H9 (cell line): ENCODE measurements around the gene PLOD1. TPM values are rescaled to one million over a fixed set of nuclear protein-coding genes. Genes with fewer than 3 reads are reported as not detected.

Experiments used
- DNase-seq: peaks from one replicate; pipeline ENCODE4 v3.0.0-alpha.2; 2017
- H2AFZ ChIP-seq: one replicate; pipeline ENCODE4 v1.6.1; 2013; ENCODE audit warnings: mild to moderate bottlenecking, low read length, control low read depth, moderate library complexity
- H2AK5ac ChIP-seq: 2 replicates; pipeline ENCODE4 v1.6.1; 2013; ENCODE audit warnings: low read length, control low read depth, mixed read lengths; ENCODE audit not compliant: insufficient read length
- H2BK120ac ChIP-seq: one replicate; pipeline ENCODE4 v1.6.1; 2013; ENCODE audit warnings: low read depth, mild to moderate bottlenecking, low read length, control low read depth, inconsistent platforms; ENCODE audit not compliant: poor library complexity, severe bottlenecking
- H2BK12ac ChIP-seq: 2 replicates; pipeline ENCODE4 v1.6.1; 2013; ENCODE audit warnings: low read length, control low read depth, mixed read lengths, low read depth; ENCODE audit not compliant: insufficient read length
- H2BK15ac ChIP-seq: 2 replicates; pipeline ENCODE4 v1.6.1; 2013; ENCODE audit warnings: low read depth, low read length, control low read depth
- H2BK20ac ChIP-seq: one replicate; pipeline ENCODE4 v1.6.1; 2013; ENCODE audit warnings: low read depth, mild to moderate bottlenecking, low read length, control low read depth, inconsistent platforms; ENCODE audit not compliant: poor library complexity, severe bottlenecking
- H2BK5ac ChIP-seq: 2 replicates; pipeline ENCODE4 v1.6.1; 2013; ENCODE audit warnings: low read length, control low read depth, mixed read lengths; ENCODE audit not compliant: insufficient read length
- H3K14ac ChIP-seq: 2 replicates; pipeline ENCODE4 v1.6.1; 2013; ENCODE audit warnings: low read length, control low read depth; ENCODE audit not compliant: insufficient read depth
- H3K18ac ChIP-seq: 2 replicates; pipeline ENCODE4 v1.6.1; 2013; ENCODE audit warnings: low read depth, mild to moderate bottlenecking, mixed read lengths, low read length, control low read depth; ENCODE audit not compliant: insufficient read length
- H3K23ac ChIP-seq: 2 replicates; pipeline ENCODE4 v1.6.1; 2013; ENCODE audit warnings: low read length, control low read depth, mixed read lengths, low read depth; ENCODE audit not compliant: insufficient read length
- H3K23me2 ChIP-seq: 2 replicates; pipeline ENCODE4 v1.6.1; 2013; ENCODE audit warnings: low read depth, mild to moderate bottlenecking, mixed read lengths, low read length, control low read depth; ENCODE audit not compliant: insufficient read length, poor library complexity, severe bottlenecking
- H3K27ac ChIP-seq: 2 replicates; pipeline ENCODE4 v1.5.1; 2013; ENCODE audit warnings: low read length, control low read depth, mixed read lengths, low read depth; ENCODE audit not compliant: insufficient read length
- H3K27me3 ChIP-seq: 2 replicates; pipeline ENCODE4 v1.6.1; 2013; ENCODE audit warnings: low read length, control low read depth, inconsistent platforms; ENCODE audit not compliant: insufficient read depth
- H3K4ac ChIP-seq: 2 replicates; pipeline ENCODE4 v1.6.1; 2013; ENCODE audit warnings: low read depth, mild to moderate bottlenecking, control low read depth, inconsistent platforms, low read length, moderate library complexity
- H3K4me1 ChIP-seq: 2 replicates; pipeline ENCODE4 v1.6.1; 2013; ENCODE audit warnings: low read length, control low read depth, inconsistent platforms; ENCODE audit not compliant: insufficient read depth
- H3K4me2 ChIP-seq: 2 replicates; pipeline ENCODE4 v1.6.1; 2013; ENCODE audit warnings: low read length, control low read depth, mixed read lengths; ENCODE audit not compliant: insufficient read length, insufficient read depth
- H3K56ac ChIP-seq: 2 replicates; pipeline ENCODE4 v1.6.1; 2013; ENCODE audit warnings: low read depth, mild to moderate bottlenecking, mixed read lengths, low read length, control low read depth; ENCODE audit not compliant: insufficient read length
- H3K79me1 ChIP-seq: 2 replicates; pipeline ENCODE4 v1.6.1; 2013; ENCODE audit warnings: low read depth, mild to moderate bottlenecking, moderate library complexity, low read length, control low read depth, inconsistent platforms; ENCODE audit not compliant: insufficient read depth, poor library complexity, severe bottlenecking
- H3K79me2 ChIP-seq: 2 replicates; pipeline ENCODE4 v1.6.1; 2013; ENCODE audit warnings: low read length, control low read depth, inconsistent platforms; ENCODE audit not compliant: insufficient read depth
- H3K9ac ChIP-seq: 2 replicates; pipeline ENCODE4 v1.6.1; 2013; ENCODE audit warnings: low read length, control low read depth, mixed read lengths; ENCODE audit not compliant: insufficient read length; ENCODE audit errors: extremely low read depth
- H3K9me3 ChIP-seq: one replicate; pipeline ENCODE4 v1.6.1; 2013; ENCODE audit warnings: low read depth, low read length, inconsistent platforms; ENCODE audit not compliant: control insufficient read depth
- H3T11ph ChIP-seq: one replicate; pipeline ENCODE4 v1.6.1; 2013; ENCODE audit warnings: mild to moderate bottlenecking, low read length, control low read depth, inconsistent platforms
- H4K20me1 ChIP-seq: one replicate; pipeline ENCODE4 v1.6.1; 2013; ENCODE audit not compliant: control insufficient read depth, insufficient read length, insufficient read depth
- H4K5ac ChIP-seq: 2 replicates; pipeline ENCODE4 v1.6.1; 2013; ENCODE audit warnings: low read depth, mild to moderate bottlenecking, mixed read lengths, low read length, control low read depth; ENCODE audit not compliant: insufficient read length
- H4K8ac ChIP-seq: replicated peaks from 2 replicates; pipeline ENCODE4 v1.6.1; 2013; ENCODE audit warnings: low read length, control low read depth, mixed read lengths, low read depth; ENCODE audit not compliant: insufficient read length
- H4K91ac ChIP-seq: 2 replicates; pipeline ENCODE4 v1.6.1; 2013; ENCODE audit warnings: low read depth, mild to moderate bottlenecking, moderate library complexity, mixed read lengths, low read length, control low read depth; ENCODE audit not compliant: insufficient read length
- H3K27ac Mint-ChIP-seq, 3 experiments: 2 replicates in 2 of 3; 3 replicates in 1 of 3; pipeline ENCODE4 v1.8.0; 2020 to 2021; ENCODE audit warnings: mixed read lengths in 3 of 3, mild to moderate bottlenecking in 1 of 3, moderate library complexity in 1 of 3
- H3K27me3 Mint-ChIP-seq: 2 replicates; pipeline ENCODE4 v1.8.0; 2021; ENCODE audit warnings: low read depth, mild to moderate bottlenecking, moderate library complexity, mixed read lengths
- H3K36me3 Mint-ChIP-seq, 3 experiments: 2 replicates in 2 of 3; 3 replicates in 1 of 3; pipeline ENCODE4 v1.8.0; 2020 to 2021; ENCODE audit warnings: low read depth in 3 of 3, mixed read lengths in 3 of 3; ENCODE audit not compliant: insufficient read depth in 1 of 3
- H3K4me1 Mint-ChIP-seq, 2 experiments: 2 replicates each; pipeline ENCODE4 v1.8.0; 2020; ENCODE audit warnings: mixed read lengths in 2 of 2
- H3K4me3 Mint-ChIP-seq, 2 experiments: 2 replicates in 1 of 2; 3 replicates in 1 of 2; pipeline ENCODE4 v1.8.0; 2020 to 2021; ENCODE audit warnings: mild to moderate bottlenecking in 2 of 2, mixed read lengths in 2 of 2, moderate library complexity in 1 of 2
- H3K9me3 Mint-ChIP-seq, 2 experiments: 2 replicates in 1 of 2; 3 replicates in 1 of 2; pipeline ENCODE4 v1.8.0; 2020; ENCODE audit warnings: mild to moderate bottlenecking in 2 of 2, mixed read lengths in 2 of 2, moderate library complexity in 1 of 2
- WGBS: extraction: QIAGEN DNeasy Blood & Tissue Kit; methylation state at CpG from one replicate; pipeline ENCODE4 v1.1.7; 2013; ENCODE audit warnings: missing lambda C conversion rate, low lambda C conversion rate, mixed read lengths; ENCODE audit not compliant: insufficient read length; ENCODE audit errors: extremely low coverage; 5-methylcytosine and 5-hydroxymethylcytosine counted together
- total RNA-seq: library from RNA; stranded (reverse); gene quantifications from 2 replicates; pipeline ENCODE4 v1.2.1, GENCODE V29; 2021
- TF ChIP-seq, protein P1 (sequence below): fragments of 200-600 bp; sonication (generic); conservative IDR thresholded peaks from 3 replicates; pipeline ENCODE4 v1.8.0; 2021; ENCODE audit warnings: antibody characterized with exemption, mild to moderate bottlenecking

Gene PLOD1
- total RNA-seq, 1 experiment from 2014 or later = 57.0 TPM

DNA sequence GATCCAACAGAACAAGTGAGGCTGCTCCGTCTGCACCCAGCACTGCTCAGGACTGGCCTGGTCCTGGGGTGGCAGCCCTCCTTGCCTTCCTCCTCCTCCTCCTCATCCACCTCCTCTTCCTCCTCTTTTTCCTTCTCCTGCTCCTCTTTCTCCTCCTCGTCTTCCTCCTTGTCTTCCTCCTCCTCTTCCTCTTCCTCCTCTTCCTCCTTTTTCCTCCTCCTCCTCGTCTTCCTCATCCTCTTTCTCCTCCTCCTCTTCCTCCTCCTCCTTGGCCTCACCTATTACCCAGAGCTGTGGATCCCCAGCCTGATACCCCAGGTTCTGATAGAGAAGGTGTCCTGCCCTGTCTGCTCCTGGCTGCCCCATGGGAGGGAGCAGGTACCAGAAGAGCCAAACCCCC is 29.1 kb downstream of the PLOD1 start:
- Mint-ChIP-seq H3K9me3 (no peaks in the 10 kb centered on the region), H3K4me3 (no peak overlapping the region), H3K27me3 (no peaks in the 10 kb centered on the region), H3K36me3 (peaks cover 8 to 44% (median 27%) of the 10 kb centered on the region in 3 experiments; a peak in 6 of 7 replicates), H3K27ac (peak overlapping the region in 1 of 3 experiments; percentile 38; a peak in 1 of 7 replicates), H3K4me1 (no peaks in the 10 kb centered on the region)
- Histone ChIP-seq H4K20me1 (no peaks in the 10 kb centered on the region), H2BK120ac (no peak overlapping the region), H3K79me1 (no peaks in the 10 kb centered on the region), H3T11ph (no peak overlapping the region), H4K5ac (no peak overlapping the region), H2BK12ac (no peak overlapping the region), H3K9ac (no peak overlapping the region), H4K8ac (no peak overlapping the region), H3K9me3 (no peaks in the 10 kb centered on the region), H3K4me1 (no peaks in the 10 kb centered on the region), H3K23me2 (no peaks in the 10 kb centered on the region), H3K56ac (no peak overlapping the region), H3K23ac (no peak overlapping the region), H2BK15ac (no peak overlapping the region), H3K27me3 (no peaks in the 10 kb centered on the region), H3K14ac (no peak overlapping the region), H3K4me2 (no peak overlapping the region), H2BK5ac (no peak overlapping the region), H3K4ac (no peak overlapping the region), H2AK5ac (no peak overlapping the region), H2BK20ac (no peak overlapping the region), H4K91ac (no peak overlapping the region), H3K79me2 (no peaks in the 10 kb centered on the region), H2AFZ (no peak overlapping the region), H3K27ac (no peak overlapping the region), H3K18ac (no peak overlapping the region)
- TF ChIP-seq, protein P1, sequence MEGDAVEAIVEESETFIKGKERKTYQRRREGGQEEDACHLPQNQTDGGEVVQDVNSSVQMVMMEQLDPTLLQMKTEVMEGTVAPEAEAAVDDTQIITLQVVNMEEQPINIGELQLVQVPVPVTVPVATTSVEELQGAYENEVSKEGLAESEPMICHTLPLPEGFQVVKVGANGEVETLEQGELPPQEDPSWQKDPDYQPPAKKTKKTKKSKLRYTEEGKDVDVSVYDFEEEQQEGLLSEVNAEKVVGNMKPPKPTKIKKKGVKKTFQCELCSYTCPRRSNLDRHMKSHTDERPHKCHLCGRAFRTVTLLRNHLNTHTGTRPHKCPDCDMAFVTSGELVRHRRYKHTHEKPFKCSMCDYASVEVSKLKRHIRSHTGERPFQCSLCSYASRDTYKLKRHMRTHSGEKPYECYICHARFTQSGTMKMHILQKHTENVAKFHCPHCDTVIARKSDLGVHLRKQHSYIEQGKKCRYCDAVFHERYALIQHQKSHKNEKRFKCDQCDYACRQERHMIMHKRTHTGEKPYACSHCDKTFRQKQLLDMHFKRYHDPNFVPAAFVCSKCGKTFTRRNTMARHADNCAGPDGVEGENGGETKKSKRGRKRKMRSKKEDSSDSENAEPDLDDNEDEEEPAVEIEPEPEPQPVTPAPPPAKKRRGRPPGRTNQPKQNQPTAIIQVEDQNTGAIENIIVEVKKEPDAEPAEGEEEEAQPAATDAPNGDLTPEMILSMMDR = no peak
- DNase-seq = no peak
- no CpG with 5 or more reads among the region's 3 CpGs for WGBS
